Hepatocyte (in vitro differentiated cells): ENCODE measurements around the gene CDPF1. TPM values are rescaled to one million over a fixed set of nuclear protein-coding genes. Genes with fewer than 3 reads are reported as not detected.

Experiments
- DNase-seq: peaks from one replicate; pipeline ENCODE4 v3.0.0-alpha.2; 2016; ENCODE audit warnings: low spot score
- H2AFZ ChIP-seq: fragments of 200-600 bp; sonication (generic); 2 replicates; pipeline ENCODE4 v1.6.0; 2016; ENCODE audit warnings: antibody characterized with exemption, mild to moderate bottlenecking
- H3K27ac ChIP-seq: fragments of 200-600 bp; sonication (generic); 2 replicates; pipeline ENCODE4 v1.5.1; 2016; ENCODE audit warnings: mild to moderate bottlenecking
- H3K27me3 ChIP-seq: fragments of 200-600 bp; sonication (generic); 2 replicates; pipeline ENCODE4 v1.6.1; 2016
- H3K36me3 ChIP-seq: fragments of 200-600 bp; sonication (generic); replicated peaks from 2 replicates; pipeline ENCODE4 v1.5.1; 2016; ENCODE audit warnings: low read depth; ENCODE audit not compliant: insufficient read depth
- H3K4me1 ChIP-seq: fragments of 200-600 bp; sonication (generic); 2 replicates; pipeline ENCODE4 v1.5.1; 2016; ENCODE audit warnings: mild to moderate bottlenecking, moderate library complexity; ENCODE audit not compliant: insufficient read depth
- H3K4me2 ChIP-seq: fragments of 200-600 bp; sonication (generic); 2 replicates; pipeline ENCODE4 v1.6.0; 2016
- H3K4me3 ChIP-seq: fragments of 200-600 bp; sonication (generic); 2 replicates; pipeline ENCODE4 v1.5.1; 2016; ENCODE audit warnings: mild to moderate bottlenecking
- H3K79me2 ChIP-seq: fragments of 200-600 bp; sonication (generic); 2 replicates; pipeline ENCODE4 v1.6.0; 2017; ENCODE audit warnings: mild to moderate bottlenecking
- H3K9me2 ChIP-seq: fragments of 200-600 bp; sonication (generic); replicated peaks from 2 replicates; pipeline ENCODE4 v1.6.0; 2017; ENCODE audit warnings: mild to moderate bottlenecking; ENCODE audit not compliant: insufficient read depth
- H3K9me3 ChIP-seq: fragments of 200-600 bp; sonication (generic); 2 replicates; pipeline ENCODE4 v1.5.1; 2016; ENCODE audit warnings: low read depth, mild to moderate bottlenecking
- H4K20me1 ChIP-seq: fragments of 200-600 bp; sonication (generic); 2 replicates; pipeline ENCODE4 v1.6.0; 2016; ENCODE audit warnings: mild to moderate bottlenecking; ENCODE audit not compliant: insufficient read depth, poor library complexity, severe bottlenecking
- EZH2 ChIP-seq: fragments of 200-600 bp; sonication (generic); IDR thresholded peaks from 2 replicates; pipeline ENCODE4 v1.6.1; 2016; ENCODE audit warnings: antibody characterized with exemption, mild to moderate bottlenecking, borderline replicate concordance
- EZH2phosphoT487 ChIP-seq: fragments of 200-600 bp; sonication (generic); IDR thresholded peaks from one replicate; pipeline ENCODE4 v1.6.1; 2018; ENCODE audit warnings: antibody characterized with exemption, mild to moderate bottlenecking, low read depth, moderate library complexity; ENCODE audit not compliant: unreplicated experiment, severe bottlenecking
- WGBS: methylation state at CpG from one replicate; pipeline ENCODE4 v1.1.6; 2016; ENCODE audit warnings: low lambda C conversion rate; ENCODE audit errors: missing lambda C conversion rate; 5-methylcytosine and 5-hydroxymethylcytosine counted together
- polyA plus RNA-seq: library from polyadenylated mRNA; unstranded; fragments of >200 nt; fragmentation: Nextera tagmentation; extraction: Ambion mirVana; gene quantifications from 2 replicates; pipeline ENCODE4 v1.2.1, GENCODE V29; 2016
- total RNA-seq: library from RNA; depleted of rRNA; stranded (reverse); fragments of >200 nt; gene quantifications from 2 replicates; pipeline ENCODE4 v1.2.3, GENCODE V29; 2014
- TF ChIP-seq, protein P1 (sequence below): fragments of 200-600 bp; sonication (generic); IDR thresholded peaks from 2 replicates; pipeline ENCODE4 v1.5.1; 2016; ENCODE audit warnings: antibody characterized with exemption, mild to moderate bottlenecking; ENCODE audit not compliant: poor library complexity

Gene CDPF1
- total and polyA plus RNA-seq, 2 experiments from 2014 or later: 8.2 to 13.6 TPM

DNA sequence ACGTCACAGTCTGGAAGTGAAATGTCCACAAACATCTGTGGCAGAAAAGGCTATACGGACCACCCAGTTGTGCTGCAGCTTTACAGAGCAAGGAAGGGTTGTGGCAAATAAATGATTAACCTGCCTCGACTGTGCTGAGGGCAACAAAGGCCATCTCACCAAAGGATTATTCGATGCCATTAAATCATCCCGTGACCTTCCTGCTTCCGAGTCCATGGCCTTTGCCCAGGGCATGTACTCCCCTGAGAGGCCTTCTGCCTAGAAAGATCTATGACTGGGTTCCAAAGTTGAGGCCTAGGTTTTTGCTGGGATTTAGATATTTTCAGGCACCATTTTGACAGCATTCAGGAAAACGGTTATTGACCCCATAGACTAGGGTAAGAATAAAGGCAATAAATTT is 9.2 kb downstream of the CDPF1 start:
- no peaks in the 10 kb centered on the region for H3K36me3 ChIP-seq
- H3K27me3 ChIP-seq: no peaks in the 10 kb centered on the region
- H4K20me1 ChIP-seq: no peaks in the 10 kb centered on the region
- no peaks in the 10 kb centered on the region for H3K9me2 ChIP-seq
- H3K79me2 ChIP-seq: no peaks in the 10 kb centered on the region
- no peak overlapping the region for H3K4me2 ChIP-seq
- no peaks in the 10 kb centered on the region for H3K9me3 ChIP-seq
- H3K27ac ChIP-seq: no peak overlapping the region
- TF ChIP-seq EZH2phosphoT487: no peak
- TF ChIP-seq EZH2: no peak
- TF ChIP-seq, protein P1, sequence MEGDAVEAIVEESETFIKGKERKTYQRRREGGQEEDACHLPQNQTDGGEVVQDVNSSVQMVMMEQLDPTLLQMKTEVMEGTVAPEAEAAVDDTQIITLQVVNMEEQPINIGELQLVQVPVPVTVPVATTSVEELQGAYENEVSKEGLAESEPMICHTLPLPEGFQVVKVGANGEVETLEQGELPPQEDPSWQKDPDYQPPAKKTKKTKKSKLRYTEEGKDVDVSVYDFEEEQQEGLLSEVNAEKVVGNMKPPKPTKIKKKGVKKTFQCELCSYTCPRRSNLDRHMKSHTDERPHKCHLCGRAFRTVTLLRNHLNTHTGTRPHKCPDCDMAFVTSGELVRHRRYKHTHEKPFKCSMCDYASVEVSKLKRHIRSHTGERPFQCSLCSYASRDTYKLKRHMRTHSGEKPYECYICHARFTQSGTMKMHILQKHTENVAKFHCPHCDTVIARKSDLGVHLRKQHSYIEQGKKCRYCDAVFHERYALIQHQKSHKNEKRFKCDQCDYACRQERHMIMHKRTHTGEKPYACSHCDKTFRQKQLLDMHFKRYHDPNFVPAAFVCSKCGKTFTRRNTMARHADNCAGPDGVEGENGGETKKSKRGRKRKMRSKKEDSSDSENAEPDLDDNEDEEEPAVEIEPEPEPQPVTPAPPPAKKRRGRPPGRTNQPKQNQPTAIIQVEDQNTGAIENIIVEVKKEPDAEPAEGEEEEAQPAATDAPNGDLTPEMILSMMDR: no peak
- H3K4me1 ChIP-seq: no peaks in the 10 kb centered on the region
- H3K4me3 ChIP-seq: no peak overlapping the region
- no peak overlapping the region for H2AFZ ChIP-seq
- 60% methylated on average over 7 of the region's 7 CpGs for WGBS
- DNase-seq: no peak

DNA sequence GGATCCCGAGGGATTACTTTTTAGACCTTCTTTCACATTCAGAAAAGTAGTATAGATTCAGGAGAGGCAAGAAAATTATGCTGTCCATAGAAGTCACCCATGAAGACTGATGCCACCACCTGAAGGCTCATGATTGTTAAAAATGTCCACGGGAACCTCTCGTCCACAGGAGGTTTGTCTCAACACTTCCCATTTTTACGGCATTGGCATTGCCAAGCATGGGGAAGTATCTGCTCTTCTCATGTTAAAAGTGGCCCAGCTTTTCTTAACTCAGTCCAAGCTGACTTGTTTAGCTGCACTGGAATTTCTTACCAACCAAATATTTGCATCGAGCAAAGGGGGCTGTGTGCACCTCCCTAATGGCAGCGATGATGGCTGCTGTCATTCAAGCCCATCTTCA is 9.6 kb downstream of the CDPF1 start:
- DNase-seq: no peak
- Histone ChIP-seq H3K9me3 (no peaks in the 10 kb centered on the region), H3K79me2 (no peaks in the 10 kb centered on the region), H3K36me3 (no peaks in the 10 kb centered on the region), H3K4me1 (no peaks in the 10 kb centered on the region), H3K27me3 (no peaks in the 10 kb centered on the region), H2AFZ (no peak overlapping the region), H3K27ac (no peak overlapping the region), H3K9me2 (no peaks in the 10 kb centered on the region), H3K4me3 (no peak overlapping the region), H3K4me2 (no peak overlapping the region), H4K20me1 (no peaks in the 10 kb centered on the region)
- TF ChIP-seq EZH2phosphoT487 (no peak), EZH2 (no peak)
- TF ChIP-seq, protein P1: no peak
- WGBS: 94% methylated on average over 6 of the region's 6 CpGs

DNA sequence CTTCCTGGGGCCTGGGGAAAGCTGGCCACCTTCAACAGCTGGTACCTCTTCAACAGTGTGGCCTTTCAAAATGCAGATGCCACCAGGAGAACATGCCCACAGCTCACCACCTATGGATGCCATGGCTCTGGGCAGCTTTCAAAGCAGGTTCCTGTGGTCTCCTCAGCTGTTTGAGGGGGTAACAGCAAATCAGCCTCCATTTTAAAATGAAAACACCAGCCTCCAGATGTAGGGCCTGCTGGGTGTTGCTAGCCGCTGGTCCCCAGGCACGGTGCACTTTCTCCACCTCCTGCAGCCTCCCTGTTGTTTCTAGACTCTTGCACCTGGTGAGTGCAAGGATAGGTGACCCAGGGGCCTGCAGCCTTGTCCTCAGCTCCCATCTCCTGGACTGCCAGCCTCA is 10.0 kb downstream of the CDPF1 start:
- WGBS: 98% methylated on average over 2 of the region's 2 CpGs

More for the DNA sequence above, 10.0 kb downstream of the CDPF1 start:
- no peaks in the 10 kb centered on the region for H3K4me1 ChIP-seq
- no peak for DNase-seq
- no peaks in the 10 kb centered on the region for H3K27me3 ChIP-seq
- no peak overlapping the region for H2AFZ ChIP-seq
- H3K9me2 ChIP-seq: no peaks in the 10 kb centered on the region
- no peak overlapping the region for H3K4me2 ChIP-seq
- TF ChIP-seq EZH2phosphoT487 (no peak), EZH2 (no peak)
- TF ChIP-seq, protein P1: no peak
- no peak overlapping the region for H3K27ac ChIP-seq
- H3K4me3 ChIP-seq: no peak overlapping the region
- no peaks in the 10 kb centered on the region for H3K79me2 ChIP-seq
- no peaks in the 10 kb centered on the region for H4K20me1 ChIP-seq
- no peaks in the 10 kb centered on the region for H3K9me3 ChIP-seq
- H3K36me3 ChIP-seq: no peaks in the 10 kb centered on the region
